Middle frontal gyrus (tissue), 1 donor: ENCODE data around the gene PPFIA1.

Source experiments
- DNase-seq: peaks from one replicate; pipeline ENCODE4 v3.0.0-alpha.2; 2015; ENCODE audit warnings: low spot score; ENCODE audit errors: extremely low spot score

Gene PPFIA1

GRCh38 chr11:70270104-70270876 lies at the start of gene PPFIA1:
TSS of gene PPFIA1 (plus strand) at chr11:70270690. CDS start at chr11:70272173, 1,483 bp downstream.
- peak; percentile 95 for DNase-seq

- no peak for DNase-seq
These were observed 49.6 kb upstream of the PPFIA1 start for GRCh38 chr11:70220920-70221319.

GRCh38 chr11:70225681-70226177 lies 44.8 kb upstream of the PPFIA1 start:
- no peak for DNase-seq

- DNase-seq: no peak
These were observed 44.3 kb upstream of the PPFIA1 start for GRCh38 chr11:70226183-70226582.

- no peak for DNase-seq
These were observed 43.5 kb upstream of the PPFIA1 start for GRCh38 chr11:70226967-70227366.

GRCh38 chr11:70229737-70230136 lies 40.8 kb upstream of the PPFIA1 start:
- no peak for DNase-seq

- DNase-seq: no peak
These were observed 40.2 kb upstream of the PPFIA1 start for GRCh38 chr11:70230151-70230839.

DNA sequence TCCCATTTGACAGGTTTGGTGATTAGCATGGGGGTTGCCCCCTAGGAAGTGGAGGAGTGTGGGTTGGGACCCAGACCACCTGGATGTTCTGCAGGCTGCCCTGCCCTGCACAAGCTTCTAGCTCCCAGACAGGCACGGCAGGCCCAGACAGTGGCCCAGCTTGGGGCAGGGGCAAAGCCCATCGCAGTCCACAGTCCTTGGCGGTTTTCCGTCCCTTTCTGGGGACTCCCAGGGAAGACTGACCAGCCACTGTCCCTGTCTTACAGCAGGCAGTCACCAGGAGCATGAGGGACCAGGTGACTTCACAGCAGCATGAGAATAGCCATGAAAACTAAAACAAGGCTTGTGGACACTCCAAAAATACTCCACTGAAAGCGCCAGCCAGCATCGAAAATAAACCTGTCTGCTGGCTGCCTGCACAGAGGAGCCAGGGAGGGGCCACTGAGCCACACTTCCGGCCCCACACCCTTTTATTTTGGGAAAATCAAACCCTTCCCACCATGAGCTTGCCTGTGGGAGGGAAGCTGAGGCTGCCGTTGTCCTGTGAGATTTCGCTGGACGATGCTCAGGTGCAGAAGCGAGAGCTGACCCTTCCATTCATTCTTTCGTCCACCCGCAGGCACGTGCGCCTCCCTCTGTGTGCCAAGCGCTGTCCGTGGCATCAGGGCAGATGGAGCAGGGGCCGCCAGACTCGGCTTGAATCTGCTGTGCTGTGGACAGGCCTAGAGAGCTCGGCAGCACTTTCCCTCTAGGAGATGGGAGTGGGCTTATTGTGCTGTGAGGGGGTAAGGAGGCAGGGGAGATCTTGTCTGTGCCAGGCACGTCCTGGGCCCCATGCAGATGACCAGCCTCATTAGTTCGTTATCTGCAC lies 39.4 kb upstream of the PPFIA1 start:
- DNase-seq: no peak

DNA sequence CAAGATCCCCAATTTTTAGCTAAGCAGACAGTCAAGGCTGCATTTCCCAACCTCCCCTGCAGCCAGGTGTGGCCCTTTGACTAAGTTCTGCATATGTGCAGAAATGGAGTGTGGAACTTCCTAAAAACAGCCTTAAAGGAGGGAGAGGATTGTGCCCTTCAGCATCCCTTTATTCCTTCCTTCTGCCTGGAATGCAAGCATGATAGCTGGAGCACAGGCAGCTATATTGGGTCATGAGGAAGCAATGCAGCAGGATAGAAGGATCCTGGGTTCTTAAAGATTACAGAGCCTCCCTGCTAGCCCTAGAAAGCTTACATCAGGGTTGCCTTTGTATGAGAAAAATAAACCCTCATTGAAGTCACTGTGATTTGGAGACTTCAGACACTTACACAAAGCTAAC lies 37.5 kb upstream of the PPFIA1 start:
- DNase-seq: no peak

GRCh38 chr11:70233511-70233934 lies 37.0 kb upstream of the PPFIA1 start:
- DNase-seq: no peak

- no peak for DNase-seq
These were observed 36.5 kb upstream of the PPFIA1 start for GRCh38 chr11:70233962-70234361.

- no peak for DNase-seq
These were observed 30.2 kb upstream of the PPFIA1 start for GRCh38 chr11:70240337-70240736.

- no peak for DNase-seq
These were observed 28.8 kb upstream of the PPFIA1 start for GRCh38 chr11:70241709-70242108.

DNA sequence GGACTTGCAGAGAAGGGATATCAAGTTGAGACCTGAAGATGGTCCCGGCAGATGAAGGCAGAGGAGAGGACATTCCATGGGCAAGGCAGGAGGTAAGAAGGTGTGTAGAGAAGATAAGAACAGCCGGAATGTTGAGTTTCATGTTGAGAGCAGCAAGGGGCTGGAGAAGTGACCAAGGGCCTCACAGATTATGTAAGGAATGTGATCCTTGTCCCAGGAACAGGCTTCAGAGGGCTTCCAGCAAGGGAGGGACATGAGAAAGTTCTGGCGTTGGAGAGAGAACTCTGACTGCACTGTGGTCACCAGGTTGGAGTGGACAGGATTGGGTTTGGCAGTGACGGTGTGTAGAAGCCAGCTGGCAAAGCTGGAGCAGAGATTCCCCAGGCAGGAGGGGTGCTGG lies 27.6 kb upstream of the PPFIA1 start:
- no peak for DNase-seq

DNA sequence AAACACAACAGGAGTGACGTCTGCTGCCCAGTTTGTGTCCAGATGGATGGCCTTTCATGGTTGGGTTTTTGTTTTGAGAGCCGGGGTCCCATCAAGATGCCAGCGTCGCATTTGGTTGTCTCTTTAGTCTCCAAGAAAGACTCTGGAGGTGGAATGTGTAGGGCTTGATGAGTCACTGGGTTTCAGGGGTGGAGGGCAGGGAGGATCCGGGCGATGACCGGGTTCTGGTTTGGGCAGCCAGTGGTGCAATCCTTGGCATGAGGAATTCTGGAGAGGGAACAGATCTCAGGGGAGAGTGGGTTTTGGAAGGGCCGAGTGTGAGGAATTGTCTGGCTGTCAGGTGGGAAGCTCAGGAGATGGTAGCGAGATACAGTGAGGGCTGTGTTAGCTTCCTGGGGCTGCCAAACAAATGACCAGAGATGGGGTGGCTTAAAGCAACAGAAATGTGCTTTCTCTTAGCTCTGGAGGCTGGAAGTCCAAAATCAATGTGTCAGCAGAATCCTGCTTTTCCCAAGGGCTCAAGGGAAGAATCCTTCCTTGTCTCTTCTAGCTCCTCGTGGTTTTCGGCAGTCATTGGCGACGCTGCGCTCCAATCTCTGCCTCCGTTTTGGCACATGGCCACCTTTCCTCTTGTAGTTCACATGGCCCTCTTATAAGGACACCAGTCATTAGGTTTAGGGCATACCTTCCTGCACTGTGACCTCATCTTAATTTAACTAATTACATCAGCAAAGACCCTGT lies 26.4 kb upstream of the PPFIA1 start:
- DNase-seq: no peak

DNA sequence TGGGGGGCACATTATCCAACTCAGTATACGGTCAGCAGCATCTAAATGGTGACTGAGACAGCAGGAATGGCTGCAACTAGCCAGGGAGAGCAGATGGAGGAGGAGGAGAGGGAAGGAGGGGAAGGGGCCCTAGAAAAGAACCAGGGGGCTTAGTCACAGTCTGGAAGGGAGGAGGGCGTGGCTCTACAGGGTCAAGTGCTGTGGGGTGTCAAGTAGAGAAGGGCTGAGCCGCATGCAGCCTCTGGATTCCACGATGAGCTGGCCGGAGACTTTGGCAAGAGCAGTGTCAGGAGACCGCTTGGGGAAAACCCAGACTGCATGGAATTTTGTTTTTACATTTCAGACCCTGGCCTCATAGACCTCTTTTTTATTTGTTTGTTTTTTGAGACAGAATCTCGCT lies 25.8 kb upstream of the PPFIA1 start:
- no peak for DNase-seq

DNA sequence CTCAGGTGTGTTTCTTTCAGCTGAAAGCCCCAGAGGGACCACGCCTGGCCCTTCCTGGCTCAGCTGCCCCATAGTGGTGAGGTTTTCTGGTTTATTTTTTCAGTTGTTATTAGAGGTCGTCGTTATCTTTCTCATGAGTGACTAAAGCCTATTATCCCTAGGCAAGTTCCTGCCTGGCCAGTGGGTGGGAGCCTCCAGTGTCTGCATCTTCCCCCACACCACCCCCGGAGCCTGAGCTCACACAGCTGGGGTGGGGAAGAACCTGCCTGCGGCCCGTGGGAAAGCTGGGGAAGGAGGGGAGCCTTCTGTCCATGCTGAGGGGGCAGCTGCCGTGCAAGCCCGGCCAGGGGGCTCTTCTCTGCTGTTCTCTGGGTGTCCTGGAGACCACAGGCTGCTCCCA lies 24.3 kb upstream of the PPFIA1 start:
- no peak for DNase-seq

- no peak for DNase-seq
These were observed 23.3 kb upstream of the PPFIA1 start for GRCh38 chr11:70247042-70247709.

DNA sequence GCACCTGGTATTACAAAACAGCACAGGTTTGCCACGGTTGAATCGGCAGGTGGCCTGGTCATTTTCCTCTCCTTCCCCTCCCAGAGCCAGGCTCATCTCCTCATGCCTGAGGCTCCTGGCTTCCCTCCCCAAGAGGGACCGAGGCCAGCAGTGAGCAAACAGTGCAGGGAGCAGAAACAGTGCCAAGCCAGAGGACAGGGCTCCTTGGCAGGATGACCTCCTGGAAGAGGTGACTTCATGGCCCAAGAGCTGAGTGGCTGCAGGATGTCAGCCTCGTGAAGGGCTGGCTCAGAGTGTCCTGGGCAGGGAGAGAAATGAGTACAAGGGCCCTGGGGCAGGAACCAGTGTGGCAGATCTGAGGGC lies 22.8 kb upstream of the PPFIA1 start:
- no peak for DNase-seq

GRCh38 chr11:70250876-70251658 lies 19.4 kb upstream of the PPFIA1 start:
- DNase-seq: no peak
